HFFc6 (cell line): ENCODE measurements around the gene STIM1. TPM values are rescaled to one million over a fixed set of nuclear protein-coding genes. Genes with fewer than 3 reads are reported as not detected.

Experiments
- DNase-seq: peaks from one replicate; pipeline ENCODE4 v3.0.0-alpha.2; 2018
- H3K27ac Mint-ChIP-seq: 2 replicates; pipeline ENCODE4 v1.8.0; 2020; ENCODE audit warnings: mild to moderate bottlenecking, mixed read lengths
- H3K27me3 Mint-ChIP-seq: 2 replicates; pipeline ENCODE4 v1.8.0; 2021; ENCODE audit warnings: mild to moderate bottlenecking, moderate library complexity, mixed read lengths; ENCODE audit not compliant: insufficient read depth
- H3K36me3 Mint-ChIP-seq: 2 replicates; pipeline ENCODE4 v1.8.0; 2021; ENCODE audit warnings: low read depth, mixed read lengths
- H3K4me1 Mint-ChIP-seq: 2 replicates; pipeline ENCODE4 v1.8.0; 2020; ENCODE audit warnings: low read depth, mixed read lengths
- H3K4me3 Mint-ChIP-seq: 2 replicates; pipeline ENCODE4 v1.8.0; 2020; ENCODE audit warnings: mild to moderate bottlenecking, moderate library complexity, mixed read lengths
- H3K9me3 Mint-ChIP-seq: 2 replicates; pipeline ENCODE4 v1.8.0; 2020; ENCODE audit warnings: mild to moderate bottlenecking, mixed read lengths
- total RNA-seq, 6 experiments: library from RNA; stranded (reverse); fragmentation: NEBNext Ultra II Directional; extraction: Animal tissue kit (Norgen Biotek cat#: 25700); gene quantifications; 2 replicates in 1 of 6; 3 replicates in 5 of 6; pipeline ENCODE4 v1.2.3, GENCODE V29; 2021
- TF ChIP-seq, protein P1 (sequence below): fragments of 200-600 bp; sonication (generic); IDR thresholded peaks from 2 replicates; pipeline ENCODE4 v1.5.0; 2021; ENCODE audit warnings: antibody characterized with exemption, mild to moderate bottlenecking

Gene STIM1
- total RNA-seq, 6 experiments from 2014 or later, result 27.6 to 33.1 (median 30.7) TPM

DNA sequence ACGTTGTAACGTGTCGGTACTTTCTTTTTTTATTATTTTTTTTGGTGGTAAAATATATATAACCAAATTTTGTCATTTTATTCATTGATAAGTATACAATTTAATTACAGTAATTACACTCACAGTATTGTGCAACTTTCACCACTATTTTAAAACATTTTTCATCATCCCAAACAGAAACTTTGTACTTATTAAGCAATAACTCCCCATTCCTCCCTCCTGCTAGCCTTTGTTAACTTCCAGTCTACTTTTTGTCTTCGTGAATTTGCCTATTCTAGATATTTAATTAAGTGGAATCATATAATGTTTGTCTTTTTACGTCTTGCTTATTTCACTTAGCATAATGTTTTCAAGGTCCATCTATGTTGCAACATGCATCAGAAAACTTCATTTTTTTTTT, 58.5 kb downstream of the STIM1 start:
- Mint-ChIP-seq H3K36me3 (no peaks in the 10 kb centered on the region), H3K4me1 (peaks cover 10% of the 10 kb centered on the region), H3K27ac (no peak overlapping the region), H3K4me3 (no peak overlapping the region), H3K9me3 (no peaks in the 10 kb centered on the region), H3K27me3 (no peaks in the 10 kb centered on the region)
- no peak for DNase-seq
- TF ChIP-seq, protein P1, sequence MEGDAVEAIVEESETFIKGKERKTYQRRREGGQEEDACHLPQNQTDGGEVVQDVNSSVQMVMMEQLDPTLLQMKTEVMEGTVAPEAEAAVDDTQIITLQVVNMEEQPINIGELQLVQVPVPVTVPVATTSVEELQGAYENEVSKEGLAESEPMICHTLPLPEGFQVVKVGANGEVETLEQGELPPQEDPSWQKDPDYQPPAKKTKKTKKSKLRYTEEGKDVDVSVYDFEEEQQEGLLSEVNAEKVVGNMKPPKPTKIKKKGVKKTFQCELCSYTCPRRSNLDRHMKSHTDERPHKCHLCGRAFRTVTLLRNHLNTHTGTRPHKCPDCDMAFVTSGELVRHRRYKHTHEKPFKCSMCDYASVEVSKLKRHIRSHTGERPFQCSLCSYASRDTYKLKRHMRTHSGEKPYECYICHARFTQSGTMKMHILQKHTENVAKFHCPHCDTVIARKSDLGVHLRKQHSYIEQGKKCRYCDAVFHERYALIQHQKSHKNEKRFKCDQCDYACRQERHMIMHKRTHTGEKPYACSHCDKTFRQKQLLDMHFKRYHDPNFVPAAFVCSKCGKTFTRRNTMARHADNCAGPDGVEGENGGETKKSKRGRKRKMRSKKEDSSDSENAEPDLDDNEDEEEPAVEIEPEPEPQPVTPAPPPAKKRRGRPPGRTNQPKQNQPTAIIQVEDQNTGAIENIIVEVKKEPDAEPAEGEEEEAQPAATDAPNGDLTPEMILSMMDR, result no peak

DNA sequence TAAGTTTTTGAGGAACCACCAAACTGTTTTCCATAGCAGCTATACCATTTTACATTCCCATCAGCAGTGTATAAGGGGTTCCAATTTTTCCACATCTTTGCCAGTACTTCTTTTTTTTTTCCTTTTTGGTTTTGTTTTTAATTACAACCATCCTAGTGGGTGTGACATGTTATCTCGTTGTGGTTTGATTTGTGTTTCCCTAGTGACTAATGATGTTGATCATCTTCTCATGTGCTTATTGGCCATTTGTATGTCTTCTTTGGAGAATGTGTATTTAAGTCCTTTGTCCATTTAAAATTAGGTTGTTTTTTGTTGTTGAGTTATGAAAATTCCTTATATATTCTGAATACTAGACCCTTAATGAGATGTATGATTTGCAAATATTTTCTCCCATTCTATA, 59.3 kb downstream of the STIM1 start:
- Mint-ChIP-seq H3K27me3 (no peaks in the 10 kb centered on the region), H3K4me3 (no peak overlapping the region), H3K27ac (no peak overlapping the region), H3K4me1 (peaks cover 19% of the 10 kb centered on the region), H3K9me3 (no peaks in the 10 kb centered on the region), H3K36me3 (no peaks in the 10 kb centered on the region)
- TF ChIP-seq, protein P1, result no peak
- peak; percentile 10 for DNase-seq

DNA sequence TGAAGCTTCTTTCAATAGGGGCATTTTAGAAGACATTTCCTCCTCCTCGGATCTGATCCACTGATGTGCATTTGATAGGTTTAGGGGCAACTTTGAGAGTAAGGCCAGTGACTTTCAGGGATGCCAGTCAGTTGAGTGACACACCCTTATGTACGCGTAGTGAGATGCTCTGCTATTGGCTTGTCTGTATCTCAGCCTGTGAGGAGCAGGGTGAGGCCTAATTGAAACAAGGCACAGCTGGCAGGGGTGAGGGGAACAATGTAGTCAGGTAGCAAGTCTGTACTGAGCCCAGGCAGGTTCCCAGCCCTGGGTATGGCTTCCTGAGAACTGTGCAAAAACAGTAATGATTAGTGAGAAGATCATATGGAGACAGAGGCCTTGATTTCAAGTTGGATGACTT, 61.5 kb downstream of the STIM1 start:
- Mint-ChIP-seq H3K4me3 (no peak overlapping the region), H3K27ac (no peak overlapping the region), H3K4me1 (peaks cover 27% of the 10 kb centered on the region), H3K36me3 (no peaks in the 10 kb centered on the region), H3K27me3 (no peaks in the 10 kb centered on the region), H3K9me3 (no peaks in the 10 kb centered on the region)
- TF ChIP-seq, protein P1, result no peak
- DNase-seq, result no peak

DNA sequence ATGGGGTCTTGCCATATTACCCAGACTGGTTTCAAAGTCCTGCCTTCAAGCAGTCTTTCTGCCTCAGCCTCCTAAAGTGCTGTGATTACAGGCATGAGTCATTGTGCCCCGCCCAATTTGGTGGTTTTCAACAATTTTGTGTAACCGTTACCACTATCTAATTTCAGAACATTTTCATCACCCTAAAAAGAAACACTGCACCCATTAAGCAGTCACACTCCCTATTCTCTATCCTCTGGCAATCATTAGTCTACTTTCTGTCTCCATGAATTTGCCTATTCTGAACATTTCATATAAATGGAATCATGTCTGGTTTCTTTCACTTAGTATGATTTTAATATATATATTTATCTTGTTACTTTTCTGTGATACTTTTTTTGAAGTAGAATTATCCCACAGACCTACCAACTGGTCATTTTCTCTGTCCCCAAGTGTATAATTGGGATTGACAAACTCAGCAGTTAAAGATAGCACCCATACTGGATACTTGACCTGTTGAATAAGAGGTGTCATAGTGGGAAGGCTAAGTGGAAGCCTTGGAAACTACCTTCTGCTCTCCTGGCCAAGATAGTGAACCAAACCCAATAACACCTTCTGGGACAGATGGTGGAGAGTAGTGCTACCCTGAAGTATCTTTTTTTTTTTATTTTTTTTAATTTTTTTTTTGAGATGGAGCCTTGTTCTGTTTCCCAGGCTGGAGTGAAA, 64.8 kb downstream of the STIM1 start:
- Mint-ChIP-seq H3K27me3 (no peaks in the 10 kb centered on the region), H3K9me3 (no peaks in the 10 kb centered on the region), H3K4me3 (peak overlapping the region; percentile 52), H3K36me3 (peaks cover 4% of the 10 kb centered on the region; the same call in 1 of the 2 replicates), H3K4me1 (peaks cover 20% of the 10 kb centered on the region), H3K27ac (0 out of 2 replicates have a peak overlapping the region, but pooled peaks have one; percentile 34)
- TF ChIP-seq, protein P1, result no peak
- peak; percentile 49 for DNase-seq

DNA sequence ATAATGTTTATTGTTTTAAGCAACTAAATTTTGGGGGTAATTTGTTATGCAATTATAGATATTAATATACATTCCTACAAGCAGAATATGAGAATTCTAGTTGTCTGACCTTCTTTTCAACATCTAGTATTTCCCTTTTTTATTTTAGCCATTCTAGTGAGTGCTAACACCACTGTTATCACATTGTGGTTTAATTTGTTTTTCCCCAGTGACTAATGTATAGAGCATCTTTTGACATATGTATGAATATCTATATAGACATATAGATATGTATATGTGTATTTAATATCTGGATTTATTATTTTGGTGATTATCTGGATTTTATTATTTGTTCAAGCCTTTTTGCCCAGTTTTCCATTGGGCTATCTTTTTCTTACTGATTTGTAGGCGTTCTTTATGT, 66.6 kb downstream of the STIM1 start:
- H3K27me3 Mint-ChIP-seq, result no peaks in the 10 kb centered on the region
- TF ChIP-seq, protein P1, result no peak
- H3K27ac Mint-ChIP-seq, result no peak overlapping the region
- no peak for DNase-seq
- H3K4me3 Mint-ChIP-seq, result no peak overlapping the region
- no peaks in the 10 kb centered on the region for H3K9me3 Mint-ChIP-seq
- H3K36me3 Mint-ChIP-seq, result peaks cover 4% of the 10 kb centered on the region; the same call in 1 of the 2 replicates
- peaks cover 28% of the 10 kb centered on the region for H3K4me1 Mint-ChIP-seq
